Measurements from ENCODE around the gene FBXL16. TPM values are rescaled to one million over a fixed set of nuclear protein-coding genes. Genes with fewer than 3 reads are reported as not detected.
A peak's percentile ranks its signal among the peaks of the same experiment; 100 is the strongest.

Gene FBXL16
- total and polyA plus RNA-seq, 9 of the 15 experiments (the other 6 are each of a cell fraction or from before 2014, with no cell fraction given): 0.21 to 8.2 (median 1.7) TPM

DNA sequence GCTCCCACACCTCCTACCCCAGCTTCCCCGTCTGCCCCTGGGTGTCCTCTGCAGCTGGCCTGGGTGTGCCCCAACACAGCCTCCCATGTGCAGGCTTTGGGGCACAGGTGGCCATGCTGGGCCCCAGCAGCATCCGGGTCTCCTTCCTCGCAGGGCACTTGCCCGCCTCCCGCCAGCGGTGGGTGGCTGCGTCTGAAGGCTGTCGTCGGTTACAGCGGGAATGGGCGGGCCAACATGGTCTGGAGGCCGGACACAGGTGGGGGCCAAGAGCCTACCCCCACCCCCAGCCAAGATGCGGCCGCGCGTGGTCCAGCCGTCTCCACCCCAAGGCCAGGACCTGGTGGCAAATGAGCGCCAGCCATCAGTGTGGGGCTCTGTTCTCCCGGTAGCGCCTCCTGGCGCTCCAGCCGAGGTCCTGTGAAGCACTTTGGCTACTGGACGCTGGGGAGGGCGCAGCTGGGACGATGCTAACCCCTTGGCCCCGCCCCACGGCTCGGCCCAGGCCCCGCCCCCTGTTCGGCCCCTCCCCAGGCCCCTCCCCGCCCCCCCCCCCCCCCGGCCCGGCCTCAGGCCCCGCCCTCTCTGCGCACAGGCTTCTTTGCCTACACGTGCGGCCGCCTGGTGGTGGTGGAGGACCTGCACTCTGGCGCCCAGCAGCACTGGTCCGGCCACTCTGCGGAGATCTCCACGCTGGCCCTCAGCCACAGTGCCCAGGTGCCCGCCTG is 45.0 kb downstream of the FBXL16 start (continued):
- TF ChIP-seq, protein P1, sequence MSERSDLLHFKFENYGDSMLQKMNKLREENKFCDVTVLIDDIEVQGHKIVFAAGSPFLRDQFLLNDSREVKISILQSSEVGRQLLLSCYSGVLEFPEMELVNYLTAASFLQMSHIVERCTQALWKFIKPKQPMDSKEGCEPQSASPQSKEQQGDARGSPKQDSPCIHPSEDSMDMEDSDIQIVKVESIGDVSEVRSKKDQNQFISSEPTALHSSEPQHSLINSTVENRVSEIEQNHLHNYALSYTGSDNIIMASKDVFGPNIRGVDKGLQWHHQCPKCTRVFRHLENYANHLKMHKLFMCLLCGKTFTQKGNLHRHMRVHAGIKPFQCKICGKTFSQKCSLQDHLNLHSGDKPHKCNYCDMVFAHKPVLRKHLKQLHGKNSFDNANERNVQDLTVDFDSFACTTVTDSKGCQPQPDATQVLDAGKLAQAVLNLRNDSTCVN (CRISPR knock-in tag; IDR thresholded peaks at IDR 0.05): no peak
- TF ChIP-seq ZNF140 (CRISPR knock-in tag; IDR thresholded peaks at IDR 0.05): no peak
- TF ChIP-seq, protein P2, sequence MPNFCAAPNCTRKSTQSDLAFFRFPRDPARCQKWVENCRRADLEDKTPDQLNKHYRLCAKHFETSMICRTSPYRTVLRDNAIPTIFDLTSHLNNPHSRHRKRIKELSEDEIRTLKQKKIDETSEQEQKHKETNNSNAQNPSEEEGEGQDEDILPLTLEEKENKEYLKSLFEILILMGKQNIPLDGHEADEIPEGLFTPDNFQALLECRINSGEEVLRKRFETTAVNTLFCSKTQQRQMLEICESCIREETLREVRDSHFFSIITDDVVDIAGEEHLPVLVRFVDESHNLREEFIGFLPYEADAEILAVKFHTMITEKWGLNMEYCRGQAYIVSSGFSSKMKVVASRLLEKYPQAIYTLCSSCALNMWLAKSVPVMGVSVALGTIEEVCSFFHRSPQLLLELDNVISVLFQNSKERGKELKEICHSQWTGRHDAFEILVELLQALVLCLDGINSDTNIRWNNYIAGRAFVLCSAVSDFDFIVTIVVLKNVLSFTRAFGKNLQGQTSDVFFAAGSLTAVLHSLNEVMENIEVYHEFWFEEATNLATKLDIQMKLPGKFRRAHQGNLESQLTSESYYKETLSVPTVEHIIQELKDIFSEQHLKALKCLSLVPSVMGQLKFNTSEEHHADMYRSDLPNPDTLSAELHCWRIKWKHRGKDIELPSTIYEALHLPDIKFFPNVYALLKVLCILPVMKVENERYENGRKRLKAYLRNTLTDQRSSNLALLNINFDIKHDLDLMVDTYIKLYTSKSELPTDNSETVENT (CRISPR knock-in tag; IDR thresholded peaks at IDR 0.05): no peak
- TF ChIP-seq PHTF2 (CRISPR knock-in tag; IDR thresholded peaks at IDR 0.05): no peak
- TF ChIP-seq HNRNPK (IDR thresholded peaks at IDR 0.05; ENCODE audit: low read depth, low read length, poor library complexity, severe bottlenecking): no peak
- no peak for TF ChIP-seq FOXA3 (CRISPR knock-in tag; conservative IDR thresholded peaks at IDR 0.05 in 1 of 2, IDR thresholded peaks at IDR 0.05 in 1 of 2)
- TF ChIP-seq CXXC5 (CRISPR knock-in tag; IDR thresholded peaks at IDR 0.05): peak; percentile 47
- TF ChIP-seq TSHZ1 (CRISPR knock-in tag; IDR thresholded peaks at IDR 0.05): no peak
- no peak for TF ChIP-seq PHF8 (IDR thresholded peaks at IDR 0.05; ENCODE audit: borderline replicate concordance, low read length)
- 0 out of 2 replicates have a peak, but pooled peaks have one; percentile 54 for TF ChIP-seq CBX1 (IDR thresholded peaks at IDR 0.05; ENCODE audit: low read depth)
- TF ChIP-seq ZC3H11A (IDR thresholded peaks at IDR 0.05; ENCODE audit: low read depth, low read length): no peak
- no peak for TF ChIP-seq SRSF1 (IDR thresholded peaks at IDR 0.05; ENCODE audit: low read depth, low read length)
- TF ChIP-seq DDX20 (tag; IDR thresholded peaks at IDR 0.05; ENCODE audit: low read depth): no peak
- no peak for TF ChIP-seq MXD1 (CRISPR knock-in tag; IDR thresholded peaks at IDR 0.05; ENCODE audit: borderline replicate concordance, poor library complexity, severe bottlenecking)
- TF ChIP-seq ZNF740 (CRISPR knock-in tag; IDR thresholded peaks at IDR 0.05): peak; percentile 84
- peak in 1 of 2 experiments; percentile 94; a peak in 2 of 4 replicates for TF ChIP-seq ZNF740 (tag; IDR thresholded peaks at IDR 0.05)
- TF ChIP-seq PHB2 (IDR thresholded peaks at IDR 0.05; ENCODE audit: low read depth): no peak
- no peak for TF ChIP-seq BRD4 (IDR thresholded peaks at IDR 0.05)
- no peak for TF ChIP-seq HIVEP1 (CRISPR knock-in tag; IDR thresholded peaks at IDR 0.05)

All from K562 (cell line).